GM12891 (cell line): Measurements from ENCODE around the gene ADO.

ENCODE experiments used
- DNase-seq: peaks from one replicate; pipeline ENCODE4 v3.0.0; 2011; ENCODE audit warnings: low spot score; ENCODE audit not compliant: insufficient read length
- FAIRE-seq: peaks from 2 replicates; lab custom pipeline; 2011; peaks lifted over from hg19 to GRCh38; lab: Jason Lieb, UNC
- PAX5 ChIP-seq: IDR thresholded peaks from 2 replicates; pipeline ENCODE4 v1.6.1; 2011; ENCODE audit warnings: low read length, moderate library complexity, mild to moderate bottlenecking; ENCODE audit not compliant: insufficient read depth, severe bottlenecking
- POLR2A ChIP-seq: IDR thresholded peaks from 2 replicates; pipeline ENCODE4 v1.6.1; 2011; ENCODE audit warnings: low read depth, low read length, control low read depth
- POLR2AphosphoS5 ChIP-seq: IDR thresholded peaks from 2 replicates; pipeline ENCODE4 v1.6.1; 2011; ENCODE audit warnings: low read depth, low read length, control low read depth
- POU2F2 ChIP-seq: IDR thresholded peaks from 2 replicates; pipeline ENCODE4 v1.6.1; 2011; ENCODE audit warnings: low read depth, mild to moderate bottlenecking, control low read depth, low read length, moderate library complexity
- SPI1 ChIP-seq: IDR thresholded peaks from 2 replicates; pipeline ENCODE4 v1.6.1; 2011; ENCODE audit warnings: low read depth, low read length, control low read depth
- TAF1 ChIP-seq: IDR thresholded peaks from 2 replicates; pipeline ENCODE4 v1.6.1; 2011; ENCODE audit warnings: low read depth, low read length, control low read depth

The ADO gene

GRCh38 chr10:62794306-62794705 lies 10.2 kb upstream of the ADO start:
- TF ChIP-seq PAX5 (no peak), POU2F2 (no peak), POLR2AphosphoS5 (no peak), POLR2A (no peak), SPI1 (no peak)
- FAIRE-seq (no peak), DNase-seq (no peak)

- TF ChIP-seq PAX5 (no peak), POU2F2 (no peak), POLR2AphosphoS5 (no peak), POLR2A (no peak)
- FAIRE-seq (no peak), DNase-seq (no peak)
Observed at GRCh38 chr10:62795100-62795499, 9.4 kb upstream of the ADO start.

GRCh38 chr10:62795762-62796161 lies 8.8 kb upstream of the ADO start:
- TF ChIP-seq TAF1 = no peak
- no peak for TF ChIP-seq POLR2A
- no peak for TF ChIP-seq SPI1
- TF ChIP-seq PAX5 = no peak
- no peak for TF ChIP-seq POU2F2
- no peak for TF ChIP-seq POLR2AphosphoS5
- DNase-seq (no peak), FAIRE-seq (no peak)

- FAIRE-seq (no peak), DNase-seq (no peak)
Observed at GRCh38 chr10:62796896-62797295, 7.6 kb upstream of the ADO start.

GRCh38 chr10:62801871-62802270 lies 2.6 kb upstream of the ADO start:
- no peak for TF ChIP-seq PAX5
- TF ChIP-seq POU2F2 = no peak
- no peak for TF ChIP-seq TAF1
- TF ChIP-seq POLR2AphosphoS5 = no peak
- no peak for TF ChIP-seq POLR2A
- no peak for TF ChIP-seq SPI1
- DNase-seq (no peak), FAIRE-seq (no peak)

More at GRCh38 chr10:62796896-62797295, 7.6 kb upstream of the ADO start:
- no peak for TF ChIP-seq SPI1
- TF ChIP-seq PAX5 = no peak
- no peak for TF ChIP-seq POLR2AphosphoS5
- no peak for TF ChIP-seq TAF1
- TF ChIP-seq POLR2A = no peak
- no peak for TF ChIP-seq POU2F2

- TF ChIP-seq POLR2AphosphoS5 (no peak), PAX5 (no peak)
- FAIRE-seq (peak; percentile 87), DNase-seq (no peak)
Observed at GRCh38 chr10:62803724-62804355, 680 bp upstream of the ADO start.

- DNase-seq (no peak), FAIRE-seq (no peak)
- TF ChIP-seq TAF1 (no peak; the same call in 1 of the 2 replicates), SPI1 (no peak), POLR2A (no peak; the same call in 1 of the 2 replicates), POU2F2 (no peak), POLR2AphosphoS5 (no peak; the same call in none of the 2 replicates), PAX5 (no peak)
Observed at GRCh38 chr10:62805231-62806099, 945 bp downstream of the ADO start.

- TF ChIP-seq PAX5 (no peak), TAF1 (no peak), POU2F2 (no peak), SPI1 (no peak), POLR2A (no peak), POLR2AphosphoS5 (no peak)
- DNase-seq (no peak), FAIRE-seq (peak; percentile 41)
Observed at GRCh38 chr10:62806251-62806650, 1.7 kb downstream of the ADO start.

GRCh38 chr10:62810156-62810902 lies 5.8 kb downstream of the ADO start:
- FAIRE-seq (no peak), DNase-seq (no peak)
- TF ChIP-seq POU2F2 (no peak), POLR2AphosphoS5 (peak; percentile 53)
